Raji (cell line): ENCODE measurements around the gene TMEM106C.

Experiments used
- POLR2A ChIP-seq: IDR thresholded peaks from 2 replicates; pipeline ENCODE4 v1.6.1; 2011; ENCODE audit warnings: low read depth, low read length, control low read depth; ENCODE audit not compliant: insufficient read depth

The TMEM106C gene

DNA sequence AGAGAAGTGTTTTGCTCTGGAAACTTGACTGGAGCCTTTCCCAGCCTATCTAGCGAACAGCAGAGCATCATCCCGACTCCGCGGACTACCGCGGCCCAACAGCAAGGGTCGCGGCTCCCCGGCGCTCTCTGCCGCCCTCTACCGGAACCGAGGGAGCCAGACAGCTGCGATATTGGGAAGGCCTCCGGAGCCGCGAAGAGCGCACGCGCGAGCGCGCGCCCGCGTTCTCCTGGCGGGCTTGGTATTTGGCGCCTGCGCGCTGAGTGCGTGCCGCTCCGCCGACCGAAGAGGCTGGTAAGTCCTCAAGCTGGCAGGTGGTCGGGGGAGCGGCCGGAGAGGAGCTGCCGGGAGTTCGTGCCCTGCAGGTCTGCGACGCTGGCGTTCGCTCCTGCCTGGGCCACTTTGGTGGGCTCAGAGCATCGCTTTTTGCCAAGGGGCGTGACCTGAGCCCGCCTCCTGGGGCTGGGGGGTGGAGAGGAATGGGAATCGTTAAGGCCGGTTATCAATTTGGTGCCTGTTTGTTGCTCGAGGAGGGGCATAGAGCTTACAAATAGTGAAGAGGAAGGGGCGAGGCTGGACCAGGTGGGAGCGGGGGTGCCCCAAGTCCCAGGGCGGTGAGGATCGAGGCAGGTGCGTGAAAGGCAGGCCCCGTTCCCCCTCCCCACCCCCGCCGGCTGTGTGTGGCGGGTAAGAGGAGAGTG, at the start of gene TMEM106C:
TMEM106C (plus strand) TSS at position 257 of the 701 bp plus-strand sequence. CDS start 641 bp downstream, outside the sequence.
- TF ChIP-seq POLR2A, result peak; percentile 81

- TF ChIP-seq POLR2A, result no peak
Measured at GRCh38 chr12:47920913-47921312, 42.5 kb upstream of the TMEM106C start.

DNA sequence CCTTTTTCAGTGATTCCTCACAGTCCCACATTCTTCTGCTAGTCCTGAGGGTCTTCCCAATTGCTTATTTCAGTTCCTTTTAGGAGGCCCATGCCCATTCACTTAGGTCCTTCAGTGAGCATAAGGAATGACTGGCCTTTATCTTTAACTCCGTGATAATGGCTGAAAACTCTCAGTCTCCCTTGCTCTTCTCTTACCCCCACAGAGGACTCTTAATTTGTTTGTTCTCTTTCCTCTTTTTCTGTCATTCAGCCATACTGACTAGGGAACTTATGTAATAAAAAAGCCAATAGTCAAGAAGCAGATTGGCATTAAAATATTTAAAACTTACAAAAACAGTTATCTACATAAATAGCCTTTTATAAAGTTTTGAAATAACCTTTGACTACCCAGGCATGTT, 41.5 kb upstream of the TMEM106C start:
- no peak for TF ChIP-seq POLR2A

GRCh38 chr12:47927346-47927745, 36.0 kb upstream of the TMEM106C start:
- no peak for TF ChIP-seq POLR2A

DNA sequence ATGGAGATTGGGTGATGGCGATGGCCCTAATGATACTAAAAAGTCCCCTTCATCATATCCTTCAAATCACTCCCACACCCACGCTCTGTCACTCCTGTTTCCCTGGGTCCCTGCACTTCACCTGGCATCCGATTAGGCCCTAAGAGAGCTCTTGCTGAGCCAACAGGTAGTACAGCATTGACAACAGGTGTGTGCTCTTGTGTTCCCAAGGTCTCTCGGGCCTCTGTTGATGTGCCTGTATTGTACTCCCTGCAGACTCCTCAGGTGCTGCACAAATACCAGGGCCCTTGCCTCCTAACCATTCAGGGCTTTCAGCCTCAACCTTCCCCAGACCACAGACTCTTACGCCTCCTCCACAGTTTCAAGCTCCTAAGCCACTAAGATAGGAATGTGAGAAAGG, 32.8 kb upstream of the TMEM106C start:
- TF ChIP-seq POLR2A, result no peak

DNA sequence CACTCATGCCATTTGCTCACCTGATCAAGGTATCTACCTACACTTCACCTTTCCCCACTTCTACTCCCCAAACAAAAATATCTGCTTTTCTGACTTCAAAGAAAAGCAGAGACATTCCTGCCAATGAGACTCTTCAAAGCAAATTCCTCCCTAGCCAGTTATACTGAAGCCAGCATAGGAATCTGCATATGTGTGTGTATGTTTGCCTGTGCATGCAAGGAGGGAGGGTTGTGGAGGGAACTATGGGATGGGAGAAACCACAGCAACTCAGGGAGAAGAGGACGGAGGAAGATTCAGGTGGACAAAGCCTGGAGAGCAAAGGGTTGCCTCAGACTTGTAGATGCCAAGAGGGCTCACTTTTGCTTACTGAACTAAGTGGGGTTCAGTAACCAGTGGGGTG, 32.2 kb upstream of the TMEM106C start:
- no peak for TF ChIP-seq POLR2A

DNA sequence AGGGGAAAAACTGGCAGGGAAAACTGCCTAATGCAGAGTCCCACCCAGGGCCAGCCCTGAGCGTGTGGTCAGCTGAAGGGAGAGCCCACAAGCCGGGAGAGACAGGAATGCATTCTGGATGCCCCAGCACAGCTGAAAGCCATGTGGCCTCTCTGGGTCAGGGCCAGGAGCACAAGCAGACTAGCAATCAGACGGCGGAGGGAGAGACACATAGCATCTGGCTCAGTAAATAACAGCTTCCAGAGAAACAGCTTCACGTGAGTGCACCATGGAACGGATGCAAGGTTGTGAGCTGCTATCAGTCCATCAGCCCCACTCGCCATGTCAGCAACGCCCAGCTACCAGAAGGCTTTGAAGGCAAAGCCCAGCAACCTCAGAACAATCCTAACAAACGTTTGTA, 28.2 kb upstream of the TMEM106C start:
- no peak for TF ChIP-seq POLR2A

- TF ChIP-seq POLR2A, result no peak
Measured at GRCh38 chr12:47938093-47938492, 25.3 kb upstream of the TMEM106C start.

- TF ChIP-seq POLR2A, result no peak
Measured at GRCh38 chr12:47938594-47938993, 24.8 kb upstream of the TMEM106C start.

- TF ChIP-seq POLR2A, result no peak
Measured at GRCh38 chr12:47939009-47939601, 24.3 kb upstream of the TMEM106C start.

GRCh38 chr12:47940773-47941474, 22.5 kb upstream of the TMEM106C start:
- TF ChIP-seq POLR2A, result no peak

DNA sequence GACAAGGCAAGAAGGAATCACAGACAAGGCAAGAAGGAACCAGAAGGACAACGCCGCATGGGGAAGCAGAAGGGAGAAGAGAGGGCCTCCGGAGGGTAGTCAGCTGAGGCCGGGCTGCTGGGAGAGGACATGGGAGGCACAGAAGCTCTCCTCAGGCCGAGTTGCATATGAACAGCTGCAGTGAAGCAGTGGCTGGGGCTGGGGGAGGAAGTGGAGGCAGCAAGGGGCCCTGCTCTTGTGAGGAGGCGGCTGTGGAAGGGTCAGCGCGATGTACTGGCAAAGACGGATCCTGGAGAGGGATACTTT, 22.0 kb upstream of the TMEM106C start:
- TF ChIP-seq POLR2A, result no peak

DNA sequence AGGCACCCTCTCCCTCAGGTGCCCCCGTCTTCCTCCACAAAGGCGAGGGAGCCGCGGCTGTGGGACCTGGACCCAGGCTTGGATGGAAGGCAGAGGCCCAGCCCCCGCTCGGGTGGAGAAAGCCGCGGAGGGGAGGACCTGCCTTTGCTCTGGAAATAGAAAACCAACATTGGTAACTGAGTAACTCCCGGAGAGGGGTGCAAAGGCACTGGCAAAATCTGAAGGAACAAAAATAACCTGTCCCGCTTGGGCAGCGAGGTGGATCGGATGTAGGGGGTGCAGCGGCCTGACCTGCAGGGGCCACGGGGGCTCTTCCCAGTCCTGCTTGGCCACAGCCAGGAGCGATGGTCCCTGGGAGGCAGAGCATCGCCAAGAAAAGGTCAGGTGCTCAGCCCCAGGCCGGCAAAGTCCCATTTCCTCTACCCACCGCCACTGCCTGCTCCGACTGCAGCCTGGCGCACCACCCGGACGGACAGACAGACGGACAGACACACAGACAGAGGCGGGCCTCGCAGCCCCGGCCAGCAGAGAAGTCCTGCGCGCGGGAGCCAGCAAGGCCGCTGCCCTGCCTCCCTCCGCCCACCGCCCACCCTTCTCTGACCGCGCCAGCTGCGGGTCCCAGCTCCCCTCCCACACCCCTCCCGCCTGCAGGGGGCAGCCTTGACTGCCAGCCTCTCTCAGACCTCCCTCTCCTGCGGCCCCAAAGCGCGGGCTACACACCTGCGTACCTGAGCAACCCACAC, 21.4 kb upstream of the TMEM106C start:
- TF ChIP-seq POLR2A, result no peak

DNA sequence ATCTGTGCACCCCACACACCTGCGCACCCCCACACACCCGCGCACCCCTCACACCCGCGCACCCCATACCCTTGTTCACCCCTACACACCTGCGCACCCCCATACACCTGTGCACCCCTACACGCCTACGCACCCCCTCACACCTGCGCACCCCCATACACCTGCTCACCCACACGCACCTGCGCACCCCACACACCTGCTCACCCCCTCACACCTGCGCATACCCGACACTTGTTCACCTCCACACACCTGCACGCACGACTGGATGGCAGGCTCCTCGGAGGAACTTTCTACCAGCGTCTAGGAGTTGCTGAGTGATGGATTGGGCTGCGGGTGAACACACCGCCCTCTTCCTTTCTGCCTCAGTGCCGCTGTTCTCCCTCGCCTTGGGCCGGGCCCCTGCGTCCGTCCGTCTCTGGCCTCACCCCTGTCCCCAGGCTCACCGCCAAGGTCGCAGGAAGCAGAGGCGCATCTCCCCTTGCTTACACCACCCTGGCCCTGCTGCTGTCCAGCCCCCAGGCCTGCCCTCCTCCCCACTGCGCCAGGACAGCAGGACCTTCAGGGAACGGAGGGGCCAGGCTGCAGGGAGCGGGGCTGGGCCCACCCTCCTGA, 20.7 kb upstream of the TMEM106C start:
- no peak for TF ChIP-seq POLR2A

DNA sequence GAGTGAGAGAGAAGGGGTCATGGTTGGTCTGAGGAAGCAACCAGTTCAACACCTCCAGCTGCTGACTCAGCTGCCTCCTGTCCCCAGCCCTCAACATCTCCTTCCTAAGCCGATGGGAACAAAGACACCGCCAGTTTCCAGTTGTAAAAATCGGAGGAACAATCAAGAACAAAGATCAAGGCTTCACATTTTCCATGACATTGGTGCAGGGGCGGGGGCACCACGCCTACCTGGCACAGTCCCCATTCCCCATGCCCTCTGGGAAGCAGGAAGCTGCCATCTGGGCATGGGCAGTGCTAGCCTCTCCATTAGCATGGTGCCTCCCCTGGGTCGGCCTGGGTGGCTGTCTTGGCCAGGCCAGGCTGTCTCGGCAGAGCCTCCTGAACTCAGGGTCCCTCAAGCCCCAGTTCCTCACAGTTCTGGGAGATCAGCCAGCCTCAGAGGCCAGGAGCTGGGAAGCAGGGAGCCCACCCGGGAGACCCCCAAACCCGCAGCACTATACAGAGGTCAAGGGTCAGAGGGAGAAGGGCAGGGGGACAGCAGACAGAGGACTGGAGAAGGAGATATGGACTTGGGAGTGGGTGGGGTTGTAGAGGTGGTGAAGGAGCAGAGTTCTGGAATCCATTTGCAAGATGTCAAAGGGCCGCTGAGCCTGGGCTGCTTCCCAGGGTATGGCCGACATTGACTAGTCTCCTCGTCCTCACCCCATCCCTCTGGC, 19.6 kb upstream of the TMEM106C start:
- no peak for TF ChIP-seq POLR2A
